K562 treated with DMSO at 1 percent for 12 hours (cell line): ENCODE measurements around the gene CHST1. TPM values are rescaled to one million over a fixed set of nuclear protein-coding genes. Genes with fewer than 3 reads are reported as not detected.

Experiments used
- total RNA-seq: library from RNA; unstranded; fragments of 300-600 nt; gene quantifications from 2 replicates; pipeline ENCODE4 v1.2.3, GENCODE V29; 2022; ENCODE audit not compliant: insufficient read depth

The CHST1 gene, protein sequence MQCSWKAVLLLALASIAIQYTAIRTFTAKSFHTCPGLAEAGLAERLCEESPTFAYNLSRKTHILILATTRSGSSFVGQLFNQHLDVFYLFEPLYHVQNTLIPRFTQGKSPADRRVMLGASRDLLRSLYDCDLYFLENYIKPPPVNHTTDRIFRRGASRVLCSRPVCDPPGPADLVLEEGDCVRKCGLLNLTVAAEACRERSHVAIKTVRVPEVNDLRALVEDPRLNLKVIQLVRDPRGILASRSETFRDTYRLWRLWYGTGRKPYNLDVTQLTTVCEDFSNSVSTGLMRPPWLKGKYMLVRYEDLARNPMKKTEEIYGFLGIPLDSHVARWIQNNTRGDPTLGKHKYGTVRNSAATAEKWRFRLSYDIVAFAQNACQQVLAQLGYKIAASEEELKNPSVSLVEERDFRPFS
- total RNA-seq = not detected in 2 replicates

DNA sequence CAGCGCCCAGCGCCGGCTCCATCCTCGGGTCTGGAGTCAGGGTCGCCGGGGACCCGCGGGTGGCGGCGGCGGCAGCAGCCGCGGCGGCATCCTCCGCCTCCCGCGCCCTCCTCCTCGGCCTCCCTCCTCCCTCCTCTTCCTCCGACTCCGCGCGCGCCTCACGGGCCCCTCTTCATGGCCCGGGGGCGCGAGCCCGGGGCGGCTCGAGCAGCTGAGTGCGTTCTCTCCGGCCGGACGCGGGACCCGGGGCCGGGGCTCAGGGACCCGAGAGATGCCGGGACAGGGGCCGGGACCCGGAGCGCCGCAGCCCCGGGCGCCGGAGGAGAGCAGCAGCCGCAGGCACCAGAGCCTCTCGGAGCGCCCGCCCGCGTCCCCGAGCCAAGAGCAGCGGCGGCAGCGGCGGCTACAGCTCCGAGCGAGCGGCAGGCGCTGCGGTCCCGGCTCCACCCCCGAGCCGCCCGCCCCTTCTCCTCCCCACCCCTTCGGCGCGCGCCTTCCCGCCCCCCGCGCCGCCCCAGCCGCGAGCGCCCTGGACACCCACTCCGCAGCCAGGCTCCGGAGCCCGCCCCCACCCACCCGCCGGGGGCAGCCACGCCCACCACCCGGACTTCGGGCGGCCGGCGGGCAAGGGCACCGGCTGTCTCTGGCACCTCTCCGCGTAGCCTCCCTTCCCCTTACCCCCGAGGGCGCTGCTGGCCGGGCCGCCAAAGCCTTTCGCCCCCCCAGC is at the start of gene CHST1:
CHST1 (minus strand) TSS at position 417 of the 727 bp plus-strand sequence. CDS start 14,699 bp downstream, outside the sequence.

Other genes starting within 250 kb of the CHST1 start
- gene SLC35C1, start 139.5 kb upstream of the CHST1 start, total RNA-seq = 7.3 and 15.9 TPM in 2 replicates
- gene CRY2, start 181.9 kb upstream of the CHST1 start, total RNA-seq = 7.2 and 20.0 TPM in 2 replicates
- 4.2 and 5.8 TPM in 2 replicates for gene MAPK8IP1, start 220.0 kb upstream of the CHST1 start, total RNA-seq
- gene FREY1, start 241.6 kb upstream of the CHST1 start, total RNA-seq = not detected in 2 replicates